ENCODE results near the gene DERL2.
A peak's percentile ranks its signal among the peaks of the same experiment; 100 is the strongest.

The DERL2 gene

GRCh38 chr17:5485270-5486205 is at the start of gene DERL2:
TSS of gene DERL2 (minus strand) at chr17:5486178. CDS start at chr17:5486161, 17 bp downstream.
- DNase-seq: peak; percentile 12

- DNase-seq: no peak
Measured at GRCh38 chr17:5535436-5535835, 49.5 kb upstream of the DERL2 start.

DNA sequence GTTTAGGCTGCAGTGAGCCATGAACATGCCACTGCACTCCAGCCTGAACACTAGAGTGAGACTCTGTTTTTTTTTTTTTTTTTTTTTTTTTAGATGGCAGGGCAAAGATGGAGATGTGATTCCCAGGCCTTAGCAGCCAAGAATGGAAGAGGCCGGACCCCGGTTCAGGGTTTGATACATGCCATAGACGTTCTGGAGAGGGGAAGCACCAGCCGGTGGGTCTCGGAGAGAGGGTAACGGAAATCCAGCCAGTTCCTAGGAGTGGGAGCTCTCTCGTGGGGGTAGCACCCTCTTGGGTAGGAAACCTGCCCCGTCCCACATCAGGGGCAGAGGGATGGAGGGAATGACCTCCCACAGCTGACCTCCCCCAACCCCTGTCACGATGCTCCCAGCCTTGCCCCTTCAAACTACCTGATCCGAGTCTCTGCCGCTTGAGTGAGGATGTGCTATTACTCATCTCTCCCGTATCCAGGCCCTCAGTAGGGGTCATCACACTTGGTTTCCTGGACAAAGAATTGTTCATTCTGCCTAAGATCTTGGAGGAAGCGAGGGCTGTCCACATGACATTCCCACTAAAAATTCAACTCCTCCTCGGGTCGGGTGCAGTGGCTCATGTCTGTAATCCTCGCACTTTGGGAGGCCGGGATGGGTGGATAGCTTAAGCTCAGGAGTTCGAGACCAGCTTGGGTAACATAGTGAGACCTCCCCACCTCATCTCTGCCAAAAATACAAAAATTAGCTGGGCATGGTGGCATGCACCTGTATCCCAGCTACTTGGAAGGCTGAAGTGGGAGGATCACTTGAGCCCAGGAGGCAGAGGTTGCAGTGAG is 47.7 kb upstream of the DERL2 start:
- no peak for DNase-seq

DNA sequence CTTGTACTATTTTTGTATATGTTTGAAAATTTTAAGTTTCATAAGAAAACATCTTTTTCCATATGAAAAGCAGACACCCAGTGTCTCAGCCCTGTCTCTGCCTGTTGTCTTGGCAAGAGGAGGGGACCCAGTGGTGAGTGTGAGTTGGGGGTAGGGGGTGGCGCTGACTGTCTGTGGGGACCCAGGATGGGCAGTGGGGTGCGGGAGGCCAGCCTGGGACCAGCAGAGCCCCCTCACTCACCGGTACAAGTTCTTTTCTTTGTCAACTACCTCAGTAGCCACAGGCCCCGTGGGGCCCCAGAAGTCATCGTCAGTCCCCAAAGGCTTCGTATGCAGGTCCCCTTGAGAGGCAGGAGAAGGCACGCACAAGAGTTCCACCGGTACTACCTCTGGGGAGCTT is 46.6 kb upstream of the DERL2 start:
- DNase-seq: no peak

GRCh38 chr17:5531085-5531418 is 45.1 kb upstream of the DERL2 start:
- DNase-seq: no peak

DNA sequence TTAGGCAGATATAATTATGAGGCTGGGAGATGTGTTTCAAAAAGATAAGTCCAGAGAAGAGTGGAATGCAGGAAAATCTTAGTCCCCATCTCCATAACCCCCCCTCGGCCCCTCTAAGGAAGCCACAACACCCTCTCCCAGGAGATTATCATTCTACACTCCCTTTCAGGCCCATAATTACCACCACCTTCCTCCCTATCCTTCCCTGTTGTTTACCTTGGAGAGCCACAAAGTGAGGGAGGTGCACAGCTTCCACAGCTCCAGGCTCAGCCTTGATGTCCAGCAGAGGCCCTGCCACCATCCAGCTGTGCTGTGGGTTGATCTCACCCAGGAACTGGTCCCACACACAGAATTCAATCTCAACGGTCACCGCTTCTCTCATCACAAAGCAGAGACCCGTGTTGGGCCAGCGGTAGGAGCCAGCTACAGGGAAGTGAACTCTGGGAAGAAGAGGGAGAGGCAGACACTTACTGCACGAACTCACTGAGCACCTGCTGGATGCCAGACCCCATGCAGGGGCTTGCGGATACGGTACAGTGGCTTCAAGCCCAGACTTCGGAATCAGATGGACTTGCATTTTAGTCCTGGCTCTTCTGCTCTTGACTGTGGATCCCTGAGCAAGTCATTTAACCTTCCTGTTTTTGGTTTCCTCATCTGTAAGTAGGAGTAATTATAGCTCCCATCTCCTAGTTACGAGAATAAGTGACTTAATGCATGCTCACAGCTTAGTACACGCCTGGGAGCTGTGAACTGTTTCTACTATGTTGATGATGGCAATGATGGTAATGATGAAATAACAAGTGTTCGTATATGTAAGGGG is 44.5 kb upstream of the DERL2 start:
- DNase-seq: no peak

- no peak for DNase-seq
Measured at GRCh38 chr17:5527601-5528250, 41.7 kb upstream of the DERL2 start.

- peak; percentile 77 for DNase-seq
Measured at GRCh38 chr17:5526821-5527598, 41.0 kb upstream of the DERL2 start.

- no peak for DNase-seq
Measured at GRCh38 chr17:5523249-5523648, 37.3 kb upstream of the DERL2 start.

- DNase-seq: peak; percentile 20
Measured at GRCh38 chr17:5522476-5522875, 36.5 kb upstream of the DERL2 start.

GRCh38 chr17:5516060-5516792 is 30.2 kb upstream of the DERL2 start:
- DNase-seq: peak; percentile 30

- no peak for DNase-seq
Measured at GRCh38 chr17:5514976-5515375, 29.0 kb upstream of the DERL2 start.

- DNase-seq: peak; percentile 77
Measured at GRCh38 chr17:5513628-5514027, 27.6 kb upstream of the DERL2 start.

DNA sequence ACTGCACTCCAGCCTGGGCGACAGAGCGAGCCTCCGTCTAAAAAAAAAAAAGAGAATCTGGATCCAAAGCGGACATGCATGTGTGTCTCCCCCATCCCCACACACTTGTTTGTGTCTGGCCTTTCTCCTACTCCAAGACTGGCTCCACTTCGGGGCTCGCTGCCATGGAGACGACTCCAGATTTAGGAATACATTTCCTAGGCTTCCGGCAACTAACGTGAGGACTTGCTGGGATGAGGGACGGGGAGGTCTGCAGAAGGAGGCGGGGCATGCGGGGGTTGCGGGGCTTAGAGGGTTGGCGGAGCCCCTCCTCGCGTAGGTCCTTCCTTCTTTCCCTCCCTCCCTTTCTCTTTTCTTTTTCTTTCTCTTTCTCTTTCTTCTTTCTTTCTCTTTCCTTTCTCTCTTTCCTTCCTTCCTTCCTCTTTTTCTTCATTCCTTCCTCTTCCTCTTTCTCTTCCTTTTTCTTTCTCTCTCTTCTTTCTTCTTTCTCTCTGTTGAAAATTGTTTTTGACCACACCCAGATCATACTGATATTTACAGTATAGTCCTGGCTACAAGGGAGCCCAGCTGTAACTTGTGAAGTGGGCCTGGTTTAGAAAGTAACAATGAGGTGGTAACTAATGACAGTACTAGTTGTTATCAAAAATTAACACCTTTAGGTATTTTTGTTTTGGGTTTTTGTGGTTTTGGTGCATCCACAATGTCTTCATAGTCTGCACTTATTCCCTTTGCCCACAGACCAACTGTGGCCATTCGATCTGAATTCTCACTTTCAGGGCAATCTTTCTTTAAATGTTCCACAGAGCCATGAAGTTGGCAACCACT is 25.6 kb upstream of the DERL2 start:
- peak; percentile 70 for DNase-seq

- DNase-seq: no peak
Measured at GRCh38 chr17:5510771-5511170, 24.8 kb upstream of the DERL2 start.

GRCh38 chr17:5509482-5509881 is 23.5 kb upstream of the DERL2 start:
- no peak for DNase-seq

DNA sequence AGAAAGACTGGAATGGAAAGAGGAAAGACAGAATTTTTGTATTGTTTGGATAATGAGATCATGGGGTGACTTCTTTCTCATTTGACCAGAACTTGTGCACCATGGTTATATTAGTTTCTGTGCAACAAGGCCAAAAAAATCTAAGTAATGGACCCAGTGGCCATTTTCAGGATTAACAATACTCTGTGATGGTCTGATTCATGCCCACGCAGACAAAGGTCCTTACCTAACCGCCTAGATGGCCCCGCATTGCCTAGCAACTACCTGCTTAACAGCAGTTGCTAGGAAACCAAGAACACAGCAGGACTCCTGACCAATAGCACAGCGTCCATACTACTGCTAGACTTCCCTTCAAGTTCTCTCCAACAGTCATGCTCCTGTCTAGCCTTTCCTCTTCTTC is 22.8 kb upstream of the DERL2 start:
- DNase-seq: no peak

DNA sequence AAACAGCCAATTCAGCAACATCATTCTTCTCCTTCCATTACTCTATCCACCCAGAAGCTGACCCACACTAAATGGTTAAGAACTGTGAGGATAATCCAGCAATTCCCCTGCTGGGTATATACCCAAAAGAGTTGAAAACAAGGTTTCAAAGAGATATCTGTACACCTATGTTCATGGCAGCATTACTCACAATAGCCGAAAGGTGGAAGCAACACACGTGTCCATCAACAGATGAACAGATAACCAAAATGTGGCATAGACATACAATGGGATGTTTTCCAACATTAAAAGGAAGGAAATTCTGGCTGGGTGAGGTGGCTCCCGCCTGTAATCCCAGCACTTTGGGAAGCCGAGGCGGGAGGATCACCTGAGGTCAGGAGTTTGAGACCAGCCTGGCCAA is 20.3 kb upstream of the DERL2 start:
- no peak for DNase-seq

DNA sequence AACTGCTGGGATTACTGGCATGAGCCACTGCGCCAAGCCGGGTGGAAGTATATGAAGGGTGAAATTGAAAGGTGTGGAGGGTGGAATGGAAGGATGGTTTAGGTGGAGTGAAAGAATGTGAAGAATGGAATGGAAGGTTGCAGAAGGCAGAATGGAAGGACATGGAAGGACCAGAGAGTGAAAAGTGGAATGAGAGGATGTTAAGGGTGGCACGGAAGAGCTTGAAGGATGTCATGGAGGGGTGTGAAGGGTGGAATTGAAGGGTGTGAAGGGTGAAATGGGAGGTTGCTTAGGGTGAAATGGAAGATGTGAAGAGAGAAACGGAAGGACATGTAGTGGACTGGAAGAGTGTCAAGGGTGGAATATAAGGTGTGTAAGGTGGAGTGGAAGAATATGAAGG is 16.6 kb upstream of the DERL2 start:
- DNase-seq: no peak

GRCh38 chr17:5501685-5502084 is 15.7 kb upstream of the DERL2 start:
- no peak for DNase-seq

Measured in hematopoietic multipotent progenitor cell treated with erythropoietin and hydrocortisone succinate and interleukin-3 and kit ligand, for 4 days (in vitro differentiated cells).